Endodermal cell (in vitro differentiated cells): Measurements from ENCODE around the gene UFSP2. TPM values are rescaled to one million over a fixed set of nuclear protein-coding genes. Genes with fewer than 3 reads are reported as not detected.

ENCODE experiments used
- DNase-seq: peaks from one replicate; pipeline ENCODE4 v3.0.0-alpha.2; 2017
- H3K27ac ChIP-seq: 2 replicates; pipeline ENCODE4 v1.5.1; 2013; ENCODE audit warnings: mild to moderate bottlenecking, low read depth, low read length, moderate library complexity
- H3K27me3 ChIP-seq: 2 replicates; pipeline ENCODE4 v1.6.1; 2013; ENCODE audit warnings: mild to moderate bottlenecking, low read length, moderate library complexity; ENCODE audit not compliant: insufficient read depth, control insufficient read depth, poor library complexity, severe bottlenecking
- H3K36me3 ChIP-seq: 2 replicates; pipeline ENCODE4 v1.7.0; 2013; ENCODE audit warnings: mild to moderate bottlenecking, low read length, moderate library complexity; ENCODE audit not compliant: control insufficient read depth, insufficient read depth
- H3K4me1 ChIP-seq: one replicate; pipeline ENCODE4 v1.7.0; 2013; ENCODE audit warnings: low read length; ENCODE audit not compliant: control insufficient read depth, insufficient read depth
- H3K4me3 ChIP-seq: 2 replicates; pipeline ENCODE4 v1.5.1; 2013; ENCODE audit warnings: mild to moderate bottlenecking, low read length, moderate library complexity
- H3K9ac ChIP-seq: 2 replicates; pipeline ENCODE4 v1.6.1; 2013; ENCODE audit warnings: mild to moderate bottlenecking, low read length, moderate library complexity; ENCODE audit not compliant: poor library complexity, severe bottlenecking; ENCODE audit errors: extremely low read depth
- H3K9me3 ChIP-seq: 2 replicates; pipeline ENCODE4 v1.6.1; 2013; ENCODE audit warnings: mild to moderate bottlenecking, low read length, moderate library complexity; ENCODE audit not compliant: control insufficient read depth
- H3K27ac Mint-ChIP-seq: 2 replicates; pipeline ENCODE4 v1.8.0; 2020; ENCODE audit warnings: mixed read lengths
- H3K27me3 Mint-ChIP-seq: 2 replicates; pipeline ENCODE4 v1.8.0; 2021; ENCODE audit warnings: mild to moderate bottlenecking, mixed read lengths; ENCODE audit not compliant: insufficient read depth
- H3K36me3 Mint-ChIP-seq: 2 replicates; pipeline ENCODE4 v1.8.0; 2020; ENCODE audit warnings: low read depth, mixed read lengths
- H3K4me1 Mint-ChIP-seq: 2 replicates; pipeline ENCODE4 v1.8.0; 2020; ENCODE audit warnings: mixed read lengths
- H3K4me3 Mint-ChIP-seq: 2 replicates; pipeline ENCODE4 v1.8.0; 2020; ENCODE audit warnings: mild to moderate bottlenecking, moderate library complexity, mixed read lengths
- H3K9me3 Mint-ChIP-seq: 2 replicates; pipeline ENCODE4 v1.8.0; 2020; ENCODE audit warnings: mild to moderate bottlenecking, mixed read lengths
- WGBS, 2 experiments: methylation state at CpG; one replicate each; pipeline versions ENCODE4 v1.1.5 to v1.1.7; 2013; ENCODE audit warnings: missing lambda C conversion rate in 2 of 2, mixed read lengths in 1 of 2; ENCODE audit not compliant: insufficient coverage in 1 of 2, insufficient read length in 1 of 2; 5-methylcytosine and 5-hydroxymethylcytosine counted together
- total RNA-seq, 2 donors: library from RNA; stranded (reverse); fragmentation: NEBNext Ultra II Directional in 1 of 2; extraction: Animal tissue kit (Norgen Biotek cat#: 25700) in 1 of 2; gene quantifications; 2 replicates in 1 of 2; 3 replicates in 1 of 2; pipeline ENCODE4 v1.2.1, GENCODE V29; 2021
- TF ChIP-seq, protein P1 (sequence below): fragments of 200-600 bp; sonication (generic); conservative IDR thresholded peaks from 2 replicates; pipeline ENCODE4 v1.5.0; 2021; ENCODE audit warnings: antibody characterized with exemption, mild to moderate bottlenecking

The UFSP2 gene
- total RNA-seq, 2 donors from 2014 or later, result 23.3 to 24.7 TPM

DNA sequence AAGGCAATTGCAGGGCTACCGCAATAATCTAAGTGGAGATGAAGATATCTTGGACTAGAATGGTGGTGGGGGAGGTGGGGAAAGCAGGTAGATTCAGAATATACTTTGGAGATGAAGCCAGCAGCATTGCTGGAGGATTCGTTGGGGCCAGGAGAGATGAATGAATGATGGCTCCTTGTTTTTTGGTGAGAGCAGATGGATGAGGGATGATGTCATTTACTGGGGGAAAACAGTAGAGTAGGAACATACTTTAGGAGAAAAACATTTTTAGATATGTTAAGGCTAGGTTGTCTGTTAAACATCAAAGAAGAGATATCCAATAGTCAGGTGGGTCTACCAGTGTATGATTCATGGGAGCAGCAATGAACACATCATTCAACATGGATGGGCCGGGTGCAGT, 39.9 kb upstream of the UFSP2 start:
- H3K4me1 Mint-ChIP-seq, result peaks cover 16% of the 10 kb centered on the region
- TF ChIP-seq, protein P1, sequence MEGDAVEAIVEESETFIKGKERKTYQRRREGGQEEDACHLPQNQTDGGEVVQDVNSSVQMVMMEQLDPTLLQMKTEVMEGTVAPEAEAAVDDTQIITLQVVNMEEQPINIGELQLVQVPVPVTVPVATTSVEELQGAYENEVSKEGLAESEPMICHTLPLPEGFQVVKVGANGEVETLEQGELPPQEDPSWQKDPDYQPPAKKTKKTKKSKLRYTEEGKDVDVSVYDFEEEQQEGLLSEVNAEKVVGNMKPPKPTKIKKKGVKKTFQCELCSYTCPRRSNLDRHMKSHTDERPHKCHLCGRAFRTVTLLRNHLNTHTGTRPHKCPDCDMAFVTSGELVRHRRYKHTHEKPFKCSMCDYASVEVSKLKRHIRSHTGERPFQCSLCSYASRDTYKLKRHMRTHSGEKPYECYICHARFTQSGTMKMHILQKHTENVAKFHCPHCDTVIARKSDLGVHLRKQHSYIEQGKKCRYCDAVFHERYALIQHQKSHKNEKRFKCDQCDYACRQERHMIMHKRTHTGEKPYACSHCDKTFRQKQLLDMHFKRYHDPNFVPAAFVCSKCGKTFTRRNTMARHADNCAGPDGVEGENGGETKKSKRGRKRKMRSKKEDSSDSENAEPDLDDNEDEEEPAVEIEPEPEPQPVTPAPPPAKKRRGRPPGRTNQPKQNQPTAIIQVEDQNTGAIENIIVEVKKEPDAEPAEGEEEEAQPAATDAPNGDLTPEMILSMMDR, result no peak
- no peak overlapping the region for H3K9ac ChIP-seq
- H3K9me3 Mint-ChIP-seq, result no peaks in the 10 kb centered on the region
- no peak overlapping the region for H3K4me3 ChIP-seq
- H3K9me3 ChIP-seq, result no peaks in the 10 kb centered on the region
- peaks cover 37% of the 10 kb centered on the region for H3K27me3 ChIP-seq
- no peaks in the 10 kb centered on the region for H3K36me3 Mint-ChIP-seq
- no peaks in the 10 kb centered on the region for H3K4me1 ChIP-seq
- DNase-seq, result no peak
- H3K27ac ChIP-seq, result no peak overlapping the region
- H3K27me3 Mint-ChIP-seq, result peaks cover 53% of the 10 kb centered on the region
- WGBS, 2 experiments, result 90 to 100% methylated on average over 3 of the region's 3 CpGs
- H3K36me3 ChIP-seq, result no peaks in the 10 kb centered on the region
- no peak overlapping the region for H3K27ac Mint-ChIP-seq
- H3K4me3 Mint-ChIP-seq, result no peak overlapping the region

DNA sequence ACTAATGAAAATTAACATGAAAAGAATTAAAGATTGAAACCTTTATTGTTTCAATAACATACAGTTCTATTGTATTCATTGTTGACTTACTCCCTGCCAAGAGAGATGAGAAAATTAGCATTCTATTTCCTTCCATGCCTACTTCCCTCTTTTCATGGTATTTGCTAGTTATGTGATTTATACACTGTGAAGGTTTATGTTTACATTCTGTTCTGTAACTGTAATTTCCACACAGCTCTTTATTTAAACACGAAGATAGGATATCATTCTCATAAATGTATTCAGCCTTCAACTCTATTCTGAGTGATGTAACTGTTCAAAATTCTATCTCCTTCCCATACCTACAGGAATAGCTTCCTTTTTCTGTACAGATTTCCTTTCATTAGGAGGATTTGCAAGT, 39.1 kb upstream of the UFSP2 start:
- no peak overlapping the region for H3K27ac ChIP-seq
- H3K4me3 ChIP-seq, result no peak overlapping the region
- 85 to 90% methylated on average over 1 of the region's 1 CpG for WGBS, 2 experiments
- TF ChIP-seq, protein P1, result no peak
- no peak overlapping the region for H3K9ac ChIP-seq
- no peaks in the 10 kb centered on the region for H3K36me3 ChIP-seq
- Mint-ChIP-seq H3K36me3 (no peaks in the 10 kb centered on the region), H3K4me3 (no peak overlapping the region), H3K9me3 (no peaks in the 10 kb centered on the region), H3K4me1 (peaks cover 16% of the 10 kb centered on the region), H3K27ac (no peak overlapping the region), H3K27me3 (peaks cover 50% of the 10 kb centered on the region)
- H3K4me1 ChIP-seq, result no peaks in the 10 kb centered on the region
- peaks cover 28% of the 10 kb centered on the region for H3K27me3 ChIP-seq
- H3K9me3 ChIP-seq, result no peaks in the 10 kb centered on the region
- no peak for DNase-seq

DNA sequence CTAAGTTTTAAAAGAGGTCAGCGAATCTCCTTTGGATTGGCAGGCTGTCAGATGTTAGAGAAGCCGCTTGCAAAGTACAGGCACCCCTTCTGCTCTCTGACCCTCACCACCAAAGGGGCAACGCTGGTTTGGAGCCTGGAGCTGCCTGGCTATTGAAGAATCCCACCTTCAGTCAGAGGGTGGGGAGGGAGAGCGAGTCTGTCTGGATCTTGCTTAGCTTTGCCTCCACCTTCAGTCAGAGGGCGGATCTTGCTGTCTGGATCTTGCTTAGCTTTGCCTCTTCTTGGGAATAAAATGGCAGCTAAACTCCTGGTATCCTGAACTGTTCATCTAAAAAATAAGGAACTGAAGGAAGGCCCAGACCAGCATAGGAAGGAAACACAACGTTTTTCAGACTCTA, 38.4 kb upstream of the UFSP2 start:
- Histone ChIP-seq H3K27ac (no peak overlapping the region), H3K9ac (no peak overlapping the region), H3K4me3 (no peak overlapping the region), H3K36me3 (no peaks in the 10 kb centered on the region), H3K27me3 (peaks cover 21% of the 10 kb centered on the region), H3K4me1 (no peaks in the 10 kb centered on the region), H3K9me3 (no peaks in the 10 kb centered on the region)
- WGBS, 2 experiments, result 50 to 79% methylated on average over 3 to 6 of the region's 6 CpGs
- Mint-ChIP-seq H3K36me3 (no peaks in the 10 kb centered on the region), H3K4me3 (no peak overlapping the region), H3K9me3 (no peaks in the 10 kb centered on the region), H3K4me1 (peaks cover 16% of the 10 kb centered on the region), H3K27me3 (peaks cover 43% of the 10 kb centered on the region), H3K27ac (no peak overlapping the region)
- TF ChIP-seq, protein P1, result peak; percentile 34
- peak; percentile 70 for DNase-seq
